Activated B cell treated with CpG ODN at 0.5 μM for 24 hours (primary cell): ENCODE data around the gene CRYL1. TPM values are rescaled to one million over a fixed set of nuclear protein-coding genes. Genes with fewer than 3 reads are reported as not detected.

ENCODE experiments used
- ATAC-seq: fragments of 200-7000 bp; cut with Tn5 transposase; one replicate; pipeline ENCODE4 v1.10.0; 2021; ENCODE audit warnings: low read depth, mild to moderate bottlenecking, moderate library complexity
- CTCF ChIA-PET: fragments of 350-600 bp; sonication (Branson Sonifier 250); formaldehyde crosslinking; loops from one replicate; lab custom pipeline; 2021; ENCODE audit warnings: antibody characterized with exemption; lab: Charles Lee
- POLR2A ChIA-PET: fragments of 350-600 bp; sonication (Branson Sonifier 250); formaldehyde crosslinking; loops from one replicate; lab custom pipeline; 2021; ENCODE audit warnings: antibody characterized with exemption; lab: Charles Lee
- DNase-seq: peaks from one replicate; pipeline ENCODE4 v3.0.0; 2022
- H3K27ac Mint-ChIP-seq: one replicate; pipeline ENCODE4 v1.8.0; 2020; ENCODE audit warnings: mixed read lengths
- H3K27me3 Mint-ChIP-seq: one replicate; pipeline ENCODE4 v1.8.0; 2021; ENCODE audit warnings: mixed read lengths
- H3K36me3 Mint-ChIP-seq: one replicate; pipeline ENCODE4 v1.8.0; 2021; ENCODE audit warnings: low read depth, mixed read lengths
- H3K4me1 Mint-ChIP-seq: one replicate; pipeline ENCODE4 v1.8.0; 2021; ENCODE audit warnings: mixed read lengths
- H3K4me3 Mint-ChIP-seq: one replicate; pipeline ENCODE4 v1.8.0; 2020; ENCODE audit warnings: mild to moderate bottlenecking, mixed read lengths
- H3K9me3 Mint-ChIP-seq: one replicate; pipeline ENCODE4 v1.8.0; 2020; ENCODE audit warnings: mixed read lengths
- intact Hi-C: fragments of 100-400 bp; cut with micrococcal nuclease; formaldehyde crosslinking; loops from one replicate; pipeline ENCODE4 v1.15.1; 2024
- total RNA-seq: library from RNA; stranded (reverse); gene quantifications from 2 replicates; pipeline ENCODE4 v1.2.3, GENCODE V29; 2022
- TF ChIP-seq, protein P1 (sequence below): fragments of 200-600 bp; IDR thresholded peaks from one replicate; pipeline ENCODE4 v1.8.0; 2022; ENCODE audit warnings: antibody characterized with exemption, mild to moderate bottlenecking

Gene CRYL1
- total RNA-seq, 1 donor from 2014 or later = 9.6 TPM

- H3K4me1 Mint-ChIP-seq = peaks cover 8% of the 10 kb centered on the region
These were observed 112.8 kb downstream of the CRYL1 start for GRCh38 chr13:20412691-20413355.

DNA sequence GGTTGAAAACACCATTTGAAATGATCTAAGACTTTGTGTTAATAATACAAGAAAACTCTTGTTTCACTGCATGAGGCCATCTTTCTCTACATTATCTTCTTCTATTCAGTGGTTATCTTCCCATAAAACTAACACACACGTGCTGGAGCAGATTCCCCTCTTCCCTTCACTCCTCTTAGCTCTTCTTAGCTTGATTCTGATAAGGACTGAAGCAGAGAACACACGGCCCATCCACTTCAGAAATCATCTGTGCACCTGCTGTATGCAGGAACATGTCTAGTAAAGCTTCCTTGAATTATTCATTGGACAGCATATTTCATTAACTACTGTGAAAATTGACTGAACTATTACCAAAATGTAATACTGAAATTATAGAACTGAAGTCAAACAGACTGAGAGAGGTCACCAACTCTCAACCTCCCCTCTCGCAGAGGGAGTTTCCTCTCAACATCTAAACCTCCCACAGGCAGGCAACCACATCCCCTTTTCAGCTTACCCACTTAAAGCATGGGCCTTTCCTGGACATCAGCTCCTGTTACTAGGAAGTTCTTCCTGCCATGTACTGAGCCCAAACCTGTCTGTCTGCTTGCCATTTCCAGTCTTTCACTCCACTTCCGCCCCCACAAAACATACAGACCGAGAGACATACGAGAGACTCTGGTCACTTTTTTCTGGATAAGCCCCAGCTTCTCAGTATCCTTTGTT lies 113.9 kb downstream of the CRYL1 start:
- no peak for DNase-seq
- no peak overlapping the region for H3K4me3 Mint-ChIP-seq
- POLR2A ChIA-PET = no interaction called here

More at GRCh38 chr13:20412691-20413355, 112.8 kb downstream of the CRYL1 start:
- CTCF ChIA-PET = no interaction called here
- no peak overlapping the region for H3K27ac Mint-ChIP-seq
- H3K27me3 Mint-ChIP-seq = no peaks in the 10 kb centered on the region
- DNase-seq = no peak
- intact Hi-C loops = no loop called here
- no peak overlapping the region for H3K4me3 Mint-ChIP-seq
- TF ChIP-seq, protein P1, sequence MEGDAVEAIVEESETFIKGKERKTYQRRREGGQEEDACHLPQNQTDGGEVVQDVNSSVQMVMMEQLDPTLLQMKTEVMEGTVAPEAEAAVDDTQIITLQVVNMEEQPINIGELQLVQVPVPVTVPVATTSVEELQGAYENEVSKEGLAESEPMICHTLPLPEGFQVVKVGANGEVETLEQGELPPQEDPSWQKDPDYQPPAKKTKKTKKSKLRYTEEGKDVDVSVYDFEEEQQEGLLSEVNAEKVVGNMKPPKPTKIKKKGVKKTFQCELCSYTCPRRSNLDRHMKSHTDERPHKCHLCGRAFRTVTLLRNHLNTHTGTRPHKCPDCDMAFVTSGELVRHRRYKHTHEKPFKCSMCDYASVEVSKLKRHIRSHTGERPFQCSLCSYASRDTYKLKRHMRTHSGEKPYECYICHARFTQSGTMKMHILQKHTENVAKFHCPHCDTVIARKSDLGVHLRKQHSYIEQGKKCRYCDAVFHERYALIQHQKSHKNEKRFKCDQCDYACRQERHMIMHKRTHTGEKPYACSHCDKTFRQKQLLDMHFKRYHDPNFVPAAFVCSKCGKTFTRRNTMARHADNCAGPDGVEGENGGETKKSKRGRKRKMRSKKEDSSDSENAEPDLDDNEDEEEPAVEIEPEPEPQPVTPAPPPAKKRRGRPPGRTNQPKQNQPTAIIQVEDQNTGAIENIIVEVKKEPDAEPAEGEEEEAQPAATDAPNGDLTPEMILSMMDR = no peak
- peaks cover 2% of the 10 kb centered on the region for H3K9me3 Mint-ChIP-seq
- POLR2A ChIA-PET = no interaction called here
- ATAC-seq = no peak
- no peaks in the 10 kb centered on the region for H3K36me3 Mint-ChIP-seq

DNA sequence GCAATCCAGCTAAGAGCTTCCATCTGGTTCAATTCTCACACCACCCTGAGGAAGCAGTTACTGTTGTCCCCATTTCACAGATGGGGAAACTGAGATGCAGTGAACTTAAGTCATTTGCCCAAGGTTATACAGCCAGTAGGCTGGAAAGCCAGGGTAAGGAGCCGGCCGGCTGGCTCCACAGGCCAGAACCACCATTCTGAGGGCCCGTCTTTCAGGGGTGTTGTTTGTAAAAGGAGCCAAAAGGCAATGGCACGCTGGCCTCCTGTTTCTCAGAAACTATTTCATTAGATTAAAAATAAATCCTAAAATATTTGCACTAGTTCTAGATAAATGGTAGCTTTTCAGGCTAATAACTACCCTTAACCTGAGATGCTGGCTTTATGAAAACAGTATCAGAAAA lies 114.9 kb downstream of the CRYL1 start:
- ChIA-PET CTCF (no interaction called here), POLR2A (no interaction called here)
- H3K27me3 Mint-ChIP-seq = no peaks in the 10 kb centered on the region
- TF ChIP-seq, protein P1 = no peak
- intact Hi-C loops = no loop called here
- H3K9me3 Mint-ChIP-seq = peaks cover 1% of the 10 kb centered on the region
- peaks cover 2% of the 10 kb centered on the region for H3K36me3 Mint-ChIP-seq
- DNase-seq = no peak
- H3K4me3 Mint-ChIP-seq = no peak overlapping the region
- no peak for ATAC-seq
- H3K27ac Mint-ChIP-seq = no peak overlapping the region
- peaks cover 8% of the 10 kb centered on the region for H3K4me1 Mint-ChIP-seq

More for the DNA sequence above, 113.9 kb downstream of the CRYL1 start:
- peaks cover 8% of the 10 kb centered on the region for H3K4me1 Mint-ChIP-seq
- H3K27me3 Mint-ChIP-seq = no peaks in the 10 kb centered on the region
- no peak for ATAC-seq
- H3K36me3 Mint-ChIP-seq = peaks cover 2% of the 10 kb centered on the region
- intact Hi-C loops = no loop called here
- TF ChIP-seq, protein P1 = no peak
- CTCF ChIA-PET = no interaction called here
- peaks cover 2% of the 10 kb centered on the region for H3K9me3 Mint-ChIP-seq
- no peak overlapping the region for H3K27ac Mint-ChIP-seq

GRCh38 chr13:20408181-20408580 lies 117.5 kb downstream of the CRYL1 start:
- Mint-ChIP-seq H3K27me3 (no peaks in the 10 kb centered on the region), H3K4me3 (no peak overlapping the region), H3K27ac (no peak overlapping the region), H3K9me3 (no peaks in the 10 kb centered on the region), H3K36me3 (peaks cover 12% of the 10 kb centered on the region), H3K4me1 (peaks cover 8% of the 10 kb centered on the region)
- ChIA-PET POLR2A (no interaction called here), CTCF (no interaction called here)
- ATAC-seq = no peak
- intact Hi-C loops = no loop called here
- TF ChIP-seq, protein P1 = no peak
- no peak for DNase-seq

- TF ChIP-seq, protein P1 = no peak
- H3K4me1 Mint-ChIP-seq = peaks cover 7% of the 10 kb centered on the region
- H3K27ac Mint-ChIP-seq = no peak overlapping the region
- DNase-seq (no peak), ATAC-seq (no peak)
- H3K4me3 Mint-ChIP-seq = no peak overlapping the region
- H3K9me3 Mint-ChIP-seq = no peaks in the 10 kb centered on the region
- intact Hi-C loops = no loop called here
- CTCF ChIA-PET = no interaction called here
- POLR2A ChIA-PET = no interaction called here
- H3K27me3 Mint-ChIP-seq = no peaks in the 10 kb centered on the region
- H3K36me3 Mint-ChIP-seq = peaks cover 13% of the 10 kb centered on the region
These were observed 117.9 kb downstream of the CRYL1 start for GRCh38 chr13:20407759-20408158.
